GM12891 (cell line): ENCODE results near the gene ARHGAP9.

Source experiments
- DNase-seq: peaks from one replicate; pipeline ENCODE4 v3.0.0; 2011; ENCODE audit warnings: low spot score; ENCODE audit not compliant: insufficient read length
- FAIRE-seq: peaks from 2 replicates; lab custom pipeline; 2011; peaks lifted over from hg19 to GRCh38; lab: Jason Lieb, UNC
- PAX5 ChIP-seq: IDR thresholded peaks from 2 replicates; pipeline ENCODE4 v1.6.1; 2011; ENCODE audit warnings: low read length, moderate library complexity, mild to moderate bottlenecking; ENCODE audit not compliant: insufficient read depth, severe bottlenecking
- POLR2A ChIP-seq: IDR thresholded peaks from 2 replicates; pipeline ENCODE4 v1.6.1; 2011; ENCODE audit warnings: low read depth, low read length, control low read depth
- POLR2AphosphoS5 ChIP-seq: IDR thresholded peaks from 2 replicates; pipeline ENCODE4 v1.6.1; 2011; ENCODE audit warnings: low read depth, low read length, control low read depth
- POU2F2 ChIP-seq: IDR thresholded peaks from 2 replicates; pipeline ENCODE4 v1.6.1; 2011; ENCODE audit warnings: low read depth, mild to moderate bottlenecking, control low read depth, low read length, moderate library complexity
- SPI1 ChIP-seq: IDR thresholded peaks from 2 replicates; pipeline ENCODE4 v1.6.1; 2011; ENCODE audit warnings: low read depth, low read length, control low read depth
- TAF1 ChIP-seq: IDR thresholded peaks from 2 replicates; pipeline ENCODE4 v1.6.1; 2011; ENCODE audit warnings: low read depth, low read length, control low read depth

ARHGAP9 gene

DNA sequence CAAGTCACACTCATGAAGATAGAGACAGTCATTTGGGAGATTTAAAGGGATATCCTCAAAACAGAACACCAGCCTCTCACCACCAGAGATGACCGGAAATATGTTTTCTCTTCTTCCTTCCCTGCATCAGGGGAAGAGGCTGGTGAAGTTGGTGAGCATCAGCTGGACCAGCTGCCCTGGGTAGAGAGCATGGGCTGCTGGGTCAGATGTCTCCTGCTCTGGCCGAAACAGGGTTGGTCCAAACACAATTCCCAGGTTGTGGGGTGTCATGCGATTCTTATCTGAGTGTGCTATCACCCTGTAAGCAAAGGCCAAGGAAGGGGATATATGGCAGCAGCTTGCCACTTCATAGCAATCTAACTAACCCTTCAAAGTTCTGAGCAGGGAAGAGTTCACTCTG, 7.3 kb downstream of the ARHGAP9 start:
- no peak for DNase-seq
- no peak for TF ChIP-seq POLR2AphosphoS5
- FAIRE-seq = no peak

DNA sequence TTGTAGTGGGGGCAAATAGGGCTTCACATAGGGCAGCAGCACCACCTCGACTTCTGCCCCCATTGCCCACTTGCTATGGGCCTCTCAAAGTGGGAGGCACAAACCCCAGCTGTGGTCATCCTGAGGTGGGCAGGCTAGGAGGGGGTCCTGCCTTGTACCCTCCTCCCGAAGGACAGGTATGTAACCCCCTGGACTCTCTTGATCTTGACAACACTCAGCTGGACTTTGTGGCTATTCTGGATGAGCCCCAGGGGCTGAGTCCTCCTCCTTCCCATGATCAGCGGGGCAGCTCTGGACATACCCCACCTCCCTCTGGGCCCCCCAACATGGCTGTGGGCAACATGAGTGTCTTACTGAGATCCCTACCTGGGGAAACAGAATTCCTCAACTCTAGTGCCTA, 8.0 kb downstream of the ARHGAP9 start:
- TF ChIP-seq POU2F2 (no peak), TAF1 (no peak), POLR2AphosphoS5 (no peak), SPI1 (no peak), PAX5 (no peak), POLR2A (no peak)
- FAIRE-seq (no peak), DNase-seq (no peak)

DNA sequence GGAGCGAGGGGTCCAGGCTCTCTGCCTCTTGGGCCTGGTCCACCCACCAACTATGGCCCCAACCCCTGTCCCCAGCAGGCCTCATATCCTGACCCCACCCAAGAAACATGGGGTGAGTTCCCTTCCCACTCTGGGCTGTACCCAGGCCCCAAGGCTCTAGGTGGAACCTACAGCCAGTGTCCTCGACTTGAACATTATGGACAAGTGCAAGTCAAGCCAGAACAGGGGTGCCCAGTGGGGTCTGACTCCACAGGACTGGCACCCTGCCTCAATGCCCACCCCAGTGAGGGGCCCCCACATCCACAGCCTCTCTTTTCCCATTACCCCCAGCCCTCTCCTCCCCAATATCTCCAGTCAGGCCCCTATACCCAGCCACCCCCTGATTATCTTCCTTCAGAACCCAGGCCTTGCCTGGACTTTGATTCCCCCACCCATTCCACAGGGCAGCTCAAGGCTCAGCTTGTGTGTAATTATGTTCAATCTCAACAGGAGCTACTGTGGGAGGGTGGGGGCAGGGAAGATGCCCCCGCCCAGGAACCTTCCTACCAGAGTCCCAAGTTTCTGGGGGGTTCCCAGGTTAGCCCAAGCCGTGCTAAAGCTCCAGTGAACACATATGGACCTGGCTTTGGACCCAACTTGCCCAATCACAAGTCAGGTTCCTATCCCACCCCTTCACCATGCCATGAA, 8.6 kb downstream of the ARHGAP9 start:
- FAIRE-seq = no peak
- DNase-seq = no peak
- TF ChIP-seq POLR2A = no peak
- no peak for TF ChIP-seq POU2F2
- no peak for TF ChIP-seq SPI1
- TF ChIP-seq PAX5 = no peak
- TF ChIP-seq POLR2AphosphoS5 = no peak
- TF ChIP-seq TAF1 = no peak

DNA sequence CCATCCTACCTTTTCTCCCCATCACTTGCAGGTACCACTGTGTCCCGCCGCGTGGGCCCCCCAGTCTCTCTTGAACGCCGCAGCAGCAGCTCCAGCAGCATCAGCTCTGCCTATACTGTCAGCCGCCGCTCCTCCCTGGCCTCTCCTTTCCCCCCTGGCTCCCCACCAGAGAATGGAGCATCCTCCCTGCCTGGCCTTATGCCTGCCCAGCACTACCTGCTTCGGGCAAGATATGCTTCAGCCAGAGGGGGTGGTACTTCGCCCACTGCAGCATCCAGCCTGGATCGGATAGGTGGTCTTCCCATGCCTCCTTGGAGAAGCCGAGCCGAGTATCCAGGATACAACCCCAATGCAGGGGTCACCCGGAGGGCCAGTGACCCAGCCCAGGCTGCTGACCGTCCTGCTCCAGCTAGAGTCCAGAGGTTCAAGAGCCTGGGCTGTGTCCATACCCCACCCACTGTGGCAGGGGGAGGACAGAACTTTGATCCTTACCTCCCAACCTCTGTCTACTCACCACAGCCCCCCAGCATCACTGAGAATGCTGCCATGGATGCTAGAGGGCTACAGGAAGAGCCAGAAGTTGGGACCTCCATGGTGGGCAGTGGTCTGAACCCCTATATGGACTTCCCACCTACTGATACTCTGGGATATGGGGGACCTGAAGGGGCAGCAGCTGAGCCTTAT, 9.2 kb downstream of the ARHGAP9 start:
- no peak for FAIRE-seq
- TF ChIP-seq PAX5 (no peak), SPI1 (no peak), POLR2AphosphoS5 (no peak), TAF1 (no peak), POU2F2 (no peak)
- DNase-seq = no peak

DNA sequence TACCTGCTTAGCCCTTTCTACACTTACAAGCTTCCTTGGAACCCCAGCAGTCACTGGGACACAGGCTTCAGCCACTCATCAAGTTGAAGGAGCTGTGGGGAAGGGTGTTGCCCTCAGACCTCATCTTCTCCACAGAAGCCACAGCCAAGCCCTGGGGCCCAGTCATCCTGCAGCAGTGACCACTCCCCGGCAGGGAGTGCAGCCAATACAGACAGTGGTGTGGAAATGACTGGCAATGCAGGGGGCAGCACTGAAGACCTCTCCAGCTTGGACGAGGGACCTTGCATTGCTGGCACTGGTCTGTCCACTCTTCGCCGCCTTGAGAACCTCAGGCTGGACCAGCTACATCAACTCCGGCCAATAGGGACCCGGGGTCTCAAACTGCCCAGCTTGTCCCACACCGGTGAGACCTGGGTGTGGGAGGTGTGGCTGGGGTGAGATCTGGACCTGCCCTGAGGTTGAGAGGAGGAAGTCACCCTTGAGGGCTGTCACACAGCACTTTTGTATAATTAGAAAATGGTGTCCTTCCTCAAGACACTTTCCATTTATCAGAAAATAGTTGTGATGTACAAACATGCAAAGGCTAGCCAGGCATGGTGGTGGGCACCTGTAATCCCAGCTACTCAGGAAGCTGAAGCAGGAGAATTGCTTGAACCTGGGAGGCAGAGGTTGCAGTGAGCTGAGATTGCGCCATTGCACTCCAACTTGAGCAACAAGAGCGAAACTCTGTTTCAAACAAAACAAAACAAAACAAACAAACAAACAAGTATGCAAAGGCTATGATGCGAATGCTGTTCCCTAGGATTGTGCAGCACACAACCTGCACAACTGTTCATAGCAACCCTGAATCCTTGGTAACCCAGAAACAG, 10.1 kb downstream of the ARHGAP9 start:
- DNase-seq (no peak), FAIRE-seq (no peak)
- no peak for TF ChIP-seq SPI1

DNA sequence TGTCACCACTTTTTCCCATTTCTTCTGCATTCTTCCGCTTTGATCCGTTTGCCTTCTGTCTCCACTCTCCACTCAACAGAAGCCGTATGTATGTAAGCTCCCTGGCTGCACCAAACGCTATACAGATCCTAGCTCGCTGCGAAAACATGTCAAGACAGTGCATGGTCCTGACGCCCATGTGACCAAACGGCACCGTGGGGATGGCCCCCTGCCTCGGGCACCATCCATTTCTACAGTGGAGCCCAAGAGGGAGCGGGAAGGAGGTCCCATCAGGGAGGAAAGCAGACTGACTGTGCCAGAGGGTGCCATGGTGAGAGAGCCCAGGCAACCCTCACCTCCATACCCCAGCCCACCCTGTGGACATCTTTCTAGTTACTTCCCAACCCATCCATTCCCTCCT, 11.8 kb downstream of the ARHGAP9 start:
- DNase-seq (no peak), FAIRE-seq (no peak)
- TF ChIP-seq POU2F2 (no peak), TAF1 (no peak), POLR2AphosphoS5 (no peak), SPI1 (no peak), PAX5 (no peak), POLR2A (no peak)

DNA sequence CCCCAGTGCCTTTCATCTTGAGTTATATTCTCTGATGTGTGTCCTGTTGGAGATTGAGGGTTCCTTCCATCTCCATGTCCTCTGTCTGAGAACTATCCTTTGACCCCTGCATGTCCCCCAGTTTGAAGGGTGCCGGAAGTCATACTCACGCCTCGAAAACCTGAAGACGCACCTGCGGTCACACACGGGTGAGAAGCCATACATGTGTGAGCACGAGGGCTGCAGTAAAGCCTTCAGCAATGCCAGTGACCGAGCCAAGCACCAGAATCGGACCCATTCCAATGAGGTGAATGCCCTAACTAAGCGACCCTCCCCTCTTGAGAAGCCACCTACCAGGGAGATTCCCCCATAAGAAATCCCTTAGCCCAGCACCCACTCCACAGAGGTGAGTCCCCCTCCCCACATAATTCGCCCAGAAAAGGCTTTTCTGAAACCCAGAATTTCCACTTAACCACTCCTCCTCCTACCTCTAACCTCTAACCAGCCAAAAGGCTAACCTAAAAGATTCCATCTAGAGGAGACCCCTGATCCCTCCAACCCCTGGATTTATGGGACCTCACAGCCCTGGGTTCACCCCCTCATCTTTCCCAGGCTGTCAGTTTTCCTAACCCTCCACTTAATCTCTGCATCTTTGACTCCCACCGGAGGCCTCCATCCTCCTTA, 12.3 kb downstream of the ARHGAP9 start:
- TF ChIP-seq POLR2AphosphoS5 (no peak), POU2F2 (no peak), TAF1 (no peak), SPI1 (no peak), POLR2A (no peak), PAX5 (no peak)
- FAIRE-seq = no peak

DNA sequence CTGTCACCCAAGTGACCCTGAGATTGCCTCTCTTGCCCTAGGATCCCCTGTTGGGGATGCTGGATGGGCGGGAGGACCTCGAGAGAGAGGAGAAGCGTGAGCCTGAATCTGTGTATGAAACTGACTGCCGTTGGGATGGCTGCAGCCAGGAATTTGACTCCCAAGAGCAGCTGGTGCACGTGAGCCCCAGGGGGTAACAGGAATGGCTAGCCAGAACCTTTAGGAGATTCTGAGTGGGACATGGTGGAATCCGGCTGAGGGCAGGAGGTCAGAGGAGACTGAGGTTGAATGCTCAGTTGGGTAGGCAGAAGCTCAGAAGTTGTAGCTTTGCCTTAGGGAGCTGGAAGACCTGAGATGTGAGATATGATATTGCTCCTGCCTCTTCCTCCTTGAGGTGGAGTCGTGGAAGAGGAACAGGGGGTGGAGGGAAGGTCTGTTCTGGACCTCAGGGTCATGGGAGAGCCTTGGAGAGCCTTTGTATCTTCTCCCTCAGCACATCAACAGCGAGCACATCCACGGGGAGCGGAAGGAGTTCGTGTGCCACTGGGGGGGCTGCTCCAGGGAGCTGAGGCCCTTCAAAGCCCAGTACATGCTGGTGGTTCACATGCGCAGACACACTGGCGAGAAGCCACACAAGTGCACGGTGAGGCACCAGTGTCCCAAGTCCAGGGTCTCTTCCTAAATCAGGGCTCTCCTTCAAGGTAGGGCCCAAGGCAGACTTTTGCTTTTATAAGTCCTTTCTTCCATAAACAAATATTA, 13.7 kb downstream of the ARHGAP9 start:
- TF ChIP-seq POLR2AphosphoS5 (no peak), PAX5 (no peak), SPI1 (no peak), POU2F2 (no peak), TAF1 (no peak), POLR2A (no peak)
- DNase-seq = no peak
- FAIRE-seq = no peak

More for the DNA sequence above, 12.3 kb downstream of the ARHGAP9 start:
- no peak for DNase-seq
